Cerebellar cortex (tissue), 1 donor: ENCODE measurements around the gene RNF186.
"Not testable (repeated sequence)": the region's sequence is repeated elsewhere in the genome, so short reads cannot be mapped to it uniquely, and the experiment has no call there.

Experiments used
- DNase-seq: peaks from one replicate; pipeline ENCODE4 v3.0.0-alpha.2; 2015; ENCODE audit warnings: low spot score

RNF186 gene

DNA sequence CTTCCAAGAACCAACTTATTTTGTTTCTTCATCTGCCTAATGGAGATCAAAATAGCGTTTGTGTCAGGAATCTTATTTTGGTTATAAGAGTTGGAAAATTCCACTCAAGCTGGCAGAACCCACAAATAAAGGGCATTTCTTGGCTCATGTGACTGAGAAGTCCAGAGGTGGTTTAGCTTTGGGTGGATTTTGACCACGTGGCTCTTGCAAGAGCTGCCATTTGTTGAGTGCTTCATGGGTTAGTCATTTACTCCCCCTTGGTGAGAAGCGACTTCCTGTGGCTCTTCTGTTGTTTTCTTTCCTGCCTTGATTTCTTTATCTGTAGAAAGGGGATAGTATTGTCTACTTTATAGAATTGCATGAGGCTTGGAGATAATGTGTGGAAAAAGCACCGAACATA, 9.5 kb upstream of the RNF186 start:
- DNase-seq: no peak

DNA sequence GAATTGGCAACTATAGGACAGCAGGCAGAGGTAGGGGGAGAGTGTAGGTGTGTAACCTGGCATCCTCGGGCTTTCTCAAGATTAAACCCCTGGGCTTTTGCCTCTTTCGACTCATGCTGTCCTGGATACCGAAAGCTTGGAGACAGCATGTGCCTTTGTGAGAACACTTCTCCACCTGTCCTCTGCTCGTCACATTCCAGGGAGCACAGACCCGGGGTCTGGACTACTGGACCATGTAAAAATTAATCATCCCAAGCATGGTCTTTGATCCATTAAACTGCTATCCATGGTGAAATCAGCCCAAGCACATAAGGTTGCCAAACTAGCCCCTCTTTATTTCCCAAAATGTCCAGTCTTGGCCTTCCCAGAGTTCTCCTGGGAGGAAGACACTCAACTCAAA, 9.0 kb upstream of the RNF186 start:
- DNase-seq: no peak

DNA sequence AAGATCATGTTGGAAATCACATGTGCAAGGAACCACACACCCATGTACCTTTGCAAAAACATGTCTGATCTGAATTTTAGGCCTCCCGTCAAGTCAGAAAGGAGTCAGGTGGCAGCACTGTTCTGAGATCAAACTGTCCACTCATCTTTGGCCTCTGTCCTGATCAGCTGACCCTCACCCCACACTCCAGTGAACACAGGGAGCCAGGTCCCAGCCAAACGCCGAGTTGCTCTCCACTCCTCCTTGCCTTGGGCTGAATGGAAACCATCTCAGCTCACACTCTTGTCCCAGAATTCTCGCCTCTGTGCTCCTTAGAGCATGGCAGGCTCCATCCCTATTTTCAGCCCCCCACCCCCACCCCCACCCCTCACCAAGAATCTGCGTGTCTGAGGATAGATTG, 4.6 kb upstream of the RNF186 start:
- no peak for DNase-seq

DNA sequence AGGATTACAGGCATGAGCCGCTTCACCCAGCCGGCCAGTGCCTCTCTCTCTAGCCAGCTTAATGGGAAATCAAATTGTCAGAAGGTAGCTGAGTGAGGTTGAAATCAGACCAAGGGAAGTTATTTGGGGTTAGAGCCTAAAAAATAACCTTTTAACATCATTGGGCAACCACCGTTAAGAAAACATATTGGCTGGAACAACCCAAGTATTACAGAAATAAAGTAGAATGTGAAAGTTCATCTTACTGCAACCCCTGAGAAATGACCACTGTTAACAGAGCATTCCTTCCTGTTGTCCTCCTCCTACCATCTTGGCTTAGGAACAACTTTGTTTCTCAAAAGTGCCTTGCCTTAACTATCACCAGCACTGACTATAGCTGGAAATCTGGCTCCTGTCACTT, 3.2 kb upstream of the RNF186 start:
- DNase-seq: no peak

DNA sequence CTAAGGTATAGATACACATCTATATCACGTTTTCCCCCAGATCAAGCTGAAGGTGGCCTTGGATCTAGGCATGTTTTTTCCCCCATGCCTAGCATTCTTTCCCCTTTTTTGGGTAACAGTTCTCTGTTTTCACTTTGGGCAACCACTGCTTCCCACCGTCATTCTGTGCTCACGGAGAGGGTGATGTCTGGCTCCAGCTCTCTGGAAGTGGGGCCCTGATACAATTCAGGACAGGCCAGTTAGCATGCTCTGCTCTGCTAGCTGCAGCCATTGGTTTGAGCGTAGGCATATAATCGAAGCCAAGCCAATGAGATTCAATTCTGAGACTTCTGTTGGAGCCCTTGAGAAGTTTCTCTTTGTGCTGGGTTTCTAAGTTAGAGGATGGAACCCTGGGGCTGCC, 2.1 kb upstream of the RNF186 start:
- DNase-seq: no peak

DNA sequence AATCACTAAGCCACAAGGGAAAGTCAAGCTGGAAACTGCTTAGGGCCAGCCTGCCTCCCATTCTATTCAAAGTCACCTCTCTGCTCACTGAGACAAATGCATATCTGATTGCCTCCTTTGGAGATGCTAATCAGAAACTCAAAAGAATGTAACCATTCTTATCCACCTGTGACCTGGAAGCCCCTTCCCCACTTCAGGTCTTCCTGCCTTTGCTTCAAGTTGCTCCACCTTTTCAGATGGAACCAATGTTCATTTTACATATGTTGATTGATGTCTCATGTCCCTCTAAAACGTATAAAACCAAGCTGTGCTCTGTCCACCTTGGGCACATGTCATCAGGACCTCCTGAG, 1.6 kb upstream of the RNF186 start:
- DNase-seq: not testable (repeated sequence)

DNA sequence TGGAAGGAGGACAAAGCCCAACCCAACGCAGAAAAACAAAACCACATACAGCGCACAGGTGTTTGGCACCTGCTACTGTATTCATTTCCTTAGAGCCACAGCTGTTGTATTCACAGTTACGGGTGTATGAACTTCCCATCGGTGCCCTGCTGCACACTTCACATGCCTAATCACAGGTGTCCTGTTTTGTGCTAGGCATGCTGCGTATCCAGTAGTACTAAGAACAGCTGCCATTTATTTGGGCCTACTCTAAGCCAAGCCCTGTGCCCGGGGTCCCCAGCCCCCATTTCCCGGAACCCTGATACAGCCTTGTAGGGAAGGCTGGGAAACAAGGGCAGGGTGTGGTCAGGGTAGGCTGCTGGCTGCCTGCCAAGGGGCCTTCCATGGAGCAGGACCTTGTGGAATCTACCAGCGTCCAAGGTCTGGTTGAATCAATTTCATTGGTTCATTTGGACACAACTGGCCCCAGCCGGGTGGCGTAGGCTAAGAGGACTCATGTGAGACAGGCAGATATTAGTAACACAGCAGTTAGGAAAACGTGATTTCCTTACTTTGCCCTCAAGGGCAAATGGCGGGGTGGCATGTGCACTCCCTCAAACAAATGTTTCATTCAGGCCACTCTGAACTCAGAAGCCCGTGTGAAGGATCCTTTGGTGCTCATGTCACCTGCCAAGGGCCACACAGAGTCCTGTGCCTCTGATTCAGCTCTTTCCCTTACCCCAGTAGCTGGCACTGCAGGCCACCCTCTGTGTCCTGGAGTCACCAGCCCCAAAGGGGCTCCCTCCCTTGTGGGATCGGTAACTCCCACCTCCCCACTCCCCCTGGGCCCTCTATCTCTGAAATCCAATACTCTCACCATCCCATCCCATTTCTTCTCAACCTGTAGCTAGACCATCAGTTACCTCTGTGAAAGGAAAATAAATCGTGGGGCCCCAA, 986 bp upstream of the RNF186 start:
- DNase-seq: no peak

DNA sequence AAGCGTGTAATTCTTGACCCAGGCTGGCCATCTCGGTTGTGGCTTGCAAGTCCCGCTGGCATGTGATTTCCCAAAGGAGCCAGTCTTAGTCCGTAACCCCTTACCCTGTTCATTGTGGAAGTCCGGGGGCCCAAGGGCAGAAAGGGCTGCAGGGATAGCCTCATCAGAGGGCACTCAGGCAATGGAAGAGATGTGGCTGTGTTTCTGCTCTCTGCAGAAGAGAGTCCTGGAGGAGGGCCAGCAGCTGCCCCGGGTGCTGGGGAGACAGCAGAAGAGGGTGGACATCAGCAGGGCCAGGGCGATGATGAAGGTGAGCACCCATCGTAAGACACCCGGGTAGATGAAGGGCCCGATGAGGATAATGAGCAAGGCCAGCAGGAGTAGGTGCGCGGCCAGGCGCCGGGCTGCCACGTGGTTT, 830 bp downstream of the RNF186 start:
- DNase-seq: no peak

DNA sequence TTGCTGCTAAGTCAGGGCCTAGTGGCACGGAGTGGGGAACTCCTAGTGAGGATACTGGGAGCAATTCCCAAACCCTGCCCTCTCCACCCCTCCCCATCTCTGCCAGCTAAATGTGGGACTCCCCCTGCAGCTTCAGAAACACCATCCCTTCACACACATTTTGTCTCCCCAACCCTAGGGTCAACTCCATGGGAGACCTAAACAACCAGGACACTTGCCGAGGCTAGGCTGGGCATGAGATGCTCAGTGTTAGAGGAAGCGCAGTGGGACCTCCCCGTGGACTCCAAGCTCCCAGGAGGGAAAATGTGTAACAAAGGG, 1.5 kb downstream of the RNF186 start:
- no peak for DNase-seq

DNA sequence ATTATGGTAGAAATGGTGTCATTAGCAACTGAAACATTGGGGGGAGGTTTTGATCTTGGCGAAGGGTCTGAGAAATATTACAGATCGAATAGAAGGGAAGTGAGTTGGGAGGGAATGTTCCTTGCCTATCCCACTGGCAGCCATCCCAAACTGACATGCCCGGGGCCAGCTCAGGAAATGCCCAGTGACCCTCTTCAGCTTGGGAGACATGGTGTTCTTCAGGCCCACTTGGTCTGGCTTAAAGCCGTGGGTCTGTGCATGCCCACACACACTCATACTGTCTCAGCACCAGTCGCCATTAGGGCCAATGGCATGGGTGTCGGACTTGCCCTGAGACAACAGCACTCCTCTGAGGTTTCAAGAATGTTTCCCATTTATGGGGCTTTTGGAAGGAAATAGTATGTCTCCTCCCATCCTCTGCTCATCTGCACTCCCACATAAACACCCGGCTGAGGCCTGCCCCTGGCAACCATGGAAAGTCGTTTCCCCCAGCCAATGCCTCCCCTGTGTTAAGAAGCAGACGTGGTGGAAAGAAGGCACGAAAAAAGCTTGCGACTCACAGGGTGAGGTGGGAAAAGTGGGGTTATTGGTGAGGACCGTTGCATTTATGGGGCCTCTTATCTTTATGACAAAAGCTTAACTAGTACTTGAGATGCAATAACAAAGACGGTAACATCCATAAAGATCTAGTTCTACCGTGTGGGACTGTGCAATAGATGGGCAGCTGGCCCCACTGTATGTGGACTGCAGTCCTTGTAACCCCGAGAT, 2.0 kb downstream of the RNF186 start:
- no peak for DNase-seq

DNA sequence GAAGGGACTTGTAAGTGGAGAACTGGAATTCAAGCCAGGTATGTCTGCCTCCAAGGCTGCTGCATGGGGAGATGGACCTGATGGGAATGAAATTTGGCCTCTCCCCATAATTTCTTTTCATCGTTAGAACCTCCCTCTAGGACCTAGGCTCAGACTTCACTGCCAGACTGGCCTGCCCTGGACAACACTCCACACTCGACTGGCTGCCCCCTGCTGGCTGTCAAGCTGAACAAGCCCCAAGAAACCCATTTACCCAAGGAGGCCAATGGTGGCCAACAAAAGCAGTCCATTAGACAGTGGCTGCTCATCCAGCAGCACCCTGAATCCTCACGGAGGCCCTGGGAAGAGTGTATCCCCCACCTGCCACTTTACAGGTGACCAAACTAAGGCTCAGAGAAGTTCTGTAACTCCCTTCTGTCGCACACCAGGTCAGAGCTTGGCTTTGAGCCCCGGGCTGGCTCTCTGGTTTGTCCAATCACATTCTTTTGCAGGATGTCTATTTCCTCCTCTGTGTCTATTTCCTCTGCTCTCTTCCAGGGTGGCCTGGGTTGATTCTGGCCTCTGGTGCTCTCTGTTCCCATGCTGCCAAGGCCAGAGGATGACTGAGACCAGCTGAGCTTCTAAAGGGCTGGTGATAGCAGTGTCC, 3.8 kb downstream of the RNF186 start:
- peak; percentile 31 for DNase-seq

DNA sequence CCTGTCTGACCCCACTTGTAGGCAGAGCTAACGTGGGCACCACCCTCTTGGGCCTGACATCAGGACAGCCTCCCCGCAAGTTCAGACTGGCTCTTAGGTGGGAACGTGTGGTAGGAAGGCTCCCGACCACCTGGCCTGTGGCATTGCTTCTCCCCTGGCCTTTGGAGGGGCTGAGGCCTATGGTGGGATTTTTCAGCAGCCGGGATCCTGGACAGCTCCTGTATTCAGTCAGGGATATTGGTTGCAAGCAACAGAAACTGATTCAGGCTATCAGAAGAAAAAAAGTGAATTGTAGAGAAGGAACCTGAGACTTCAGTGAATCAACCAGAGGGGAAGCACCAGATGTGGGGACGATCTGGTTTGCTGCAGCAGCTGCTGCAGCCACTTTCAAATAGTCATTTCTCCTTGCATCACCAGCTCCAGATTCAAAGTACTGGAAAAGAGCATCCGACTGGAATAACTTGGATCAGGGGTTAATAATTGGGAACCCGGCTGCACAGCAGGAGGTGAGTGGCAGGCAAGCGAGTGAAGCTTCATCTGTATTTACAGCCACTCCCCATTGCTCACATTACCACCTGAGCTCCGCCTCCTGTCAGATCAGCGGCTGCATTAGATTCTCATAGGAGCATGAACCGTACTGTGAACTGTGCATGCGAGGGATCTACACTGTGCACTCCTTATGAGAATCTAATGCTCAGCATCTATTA, 5.9 kb downstream of the RNF186 start:
- no peak for DNase-seq

DNA sequence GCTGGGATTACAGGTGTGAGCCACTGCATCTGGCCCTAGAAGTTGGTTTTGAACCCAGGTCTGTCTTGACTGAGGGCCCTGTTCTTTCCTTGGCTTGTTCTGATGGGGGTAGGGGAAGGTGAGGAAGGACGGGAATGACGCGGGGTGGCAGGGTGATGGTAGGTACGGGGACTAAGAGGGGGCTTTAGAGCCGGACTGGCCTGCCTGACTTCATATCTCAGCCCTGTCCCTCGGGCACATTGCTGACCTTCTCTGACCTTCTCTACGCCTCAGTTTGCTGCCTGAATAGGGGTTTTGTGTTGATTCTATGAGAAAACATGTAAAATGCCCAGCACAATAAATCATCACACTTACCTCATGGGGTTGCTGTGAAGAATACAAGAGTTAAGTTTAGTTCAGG, 6.7 kb downstream of the RNF186 start:
- DNase-seq: no peak

DNA sequence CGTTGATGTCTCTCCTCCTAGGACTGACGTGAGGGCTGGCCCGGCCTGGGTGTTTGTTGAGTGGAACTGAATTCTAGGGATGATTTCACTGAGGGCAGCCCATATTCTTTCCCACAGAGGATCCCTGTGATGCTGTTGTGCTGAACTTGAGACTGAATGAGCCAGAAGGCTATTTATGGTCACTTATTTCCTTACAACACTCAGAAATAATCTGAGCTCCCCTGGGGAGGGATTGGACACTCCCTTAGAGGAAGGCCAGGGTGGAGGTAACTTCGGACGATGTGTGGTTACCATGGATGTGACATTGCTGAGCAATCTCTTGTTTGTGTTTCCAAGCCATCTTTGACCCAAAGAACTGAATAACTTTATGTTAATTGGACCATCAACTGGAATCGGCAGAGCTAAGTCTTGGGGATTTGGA, 10.2 kb downstream of the RNF186 start:
- DNase-seq: no peak

DNA sequence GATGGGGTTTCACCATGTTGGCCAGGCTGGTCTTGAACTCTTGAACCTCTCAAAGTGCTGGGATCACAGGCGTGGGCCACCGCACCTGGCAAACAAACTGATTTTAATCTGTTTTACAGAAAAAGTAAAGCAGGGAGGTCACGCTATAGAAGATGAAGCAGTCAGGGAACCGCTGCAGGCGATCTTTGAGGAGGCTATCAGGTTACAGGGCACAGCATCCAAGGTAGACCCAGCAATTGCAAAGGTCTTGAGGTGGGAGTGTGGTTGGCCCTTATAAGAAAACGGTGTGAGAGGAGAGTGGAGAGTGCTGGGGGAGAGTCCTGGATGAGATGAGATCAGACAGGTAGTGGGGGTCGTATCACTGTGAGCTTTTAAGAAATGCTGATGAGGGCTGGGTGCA, 12.8 kb downstream of the RNF186 start:
- DNase-seq: no peak

DNA sequence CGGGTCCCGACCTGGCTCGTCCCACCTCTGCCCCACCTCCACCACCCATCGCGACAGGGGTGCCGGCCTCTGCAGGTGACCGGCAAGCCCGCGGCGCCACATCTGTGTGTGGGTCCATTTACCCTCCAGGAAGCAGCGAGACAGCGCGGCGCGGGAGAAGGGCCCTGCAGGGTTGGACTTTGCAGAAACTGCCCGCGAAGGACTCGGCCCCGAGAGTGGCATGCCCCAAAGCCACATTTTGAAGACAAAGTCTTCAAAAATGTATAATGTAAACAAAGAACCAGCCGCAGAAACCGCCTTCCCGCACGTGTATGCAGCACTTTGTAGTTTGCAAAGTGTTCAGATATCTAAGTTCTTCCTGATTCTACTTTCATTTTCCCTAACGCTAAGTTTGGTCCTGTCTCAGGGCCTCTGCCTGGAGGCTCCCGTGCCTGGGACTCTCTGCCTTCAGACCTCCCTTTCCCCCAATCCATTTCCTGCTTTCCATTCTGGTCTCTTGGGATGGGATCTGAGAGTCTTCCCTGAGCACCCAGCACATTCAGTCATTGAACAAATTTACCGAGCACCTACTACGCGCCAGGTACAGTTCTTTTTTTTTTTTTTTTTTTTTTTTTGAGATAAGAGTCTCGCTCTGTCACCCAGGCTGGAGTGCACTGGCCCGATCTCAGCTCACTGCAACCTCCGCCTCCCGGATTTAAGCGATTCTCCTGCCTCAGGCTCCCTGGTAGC, 14.8 kb downstream of the RNF186 start:
- DNase-seq: peak; percentile 7

DNA sequence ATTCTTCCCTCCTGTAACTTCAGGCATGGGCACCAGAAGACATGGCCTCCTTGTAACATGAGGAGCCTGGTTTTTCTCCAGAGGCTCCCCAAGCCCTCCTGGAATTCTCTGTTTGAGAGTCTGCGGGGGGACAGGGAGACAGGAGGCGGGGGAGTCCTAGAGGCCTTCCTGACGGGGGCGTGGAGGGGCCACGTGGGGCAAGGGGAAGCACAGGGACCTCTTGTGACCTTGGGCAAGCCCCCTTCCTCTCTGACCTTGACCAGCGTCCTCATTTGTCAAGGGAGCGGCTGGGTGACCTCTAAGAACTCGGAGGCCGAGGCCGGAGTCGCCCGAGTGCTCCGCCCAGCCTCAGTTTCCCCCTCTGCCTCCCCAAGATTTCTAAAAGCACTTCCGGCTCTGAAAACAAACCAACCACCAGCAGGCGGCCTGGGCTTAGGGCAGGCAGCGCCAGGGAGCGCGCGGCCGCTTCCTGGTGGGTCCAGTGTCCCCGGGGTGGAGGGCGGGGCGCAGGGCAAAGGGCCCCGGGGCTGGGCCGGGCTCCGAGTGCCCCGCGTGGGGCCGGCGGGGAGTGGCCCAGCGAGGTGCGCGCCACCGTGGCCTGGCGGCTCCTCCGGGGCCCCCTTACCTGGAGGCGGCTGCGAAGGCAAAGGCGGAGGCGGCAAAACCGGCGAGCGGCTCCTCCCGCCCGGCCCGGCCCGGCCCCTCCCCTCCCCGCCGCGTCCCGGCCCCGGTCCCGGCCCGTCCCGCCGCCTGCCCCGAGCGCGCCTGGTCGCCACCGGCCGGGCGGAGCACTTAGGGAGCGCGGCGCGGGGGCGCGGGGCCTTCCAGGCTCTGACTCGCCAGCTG, 15.6 kb downstream of the RNF186 start, which contains the start of gene TMCO4:
TSS of gene TMCO4 (minus strand) at position 687 of the 846 bp plus-strand sequence. CDS start 19,158 bp downstream, outside the sequence.
- no peak for DNase-seq

DNA sequence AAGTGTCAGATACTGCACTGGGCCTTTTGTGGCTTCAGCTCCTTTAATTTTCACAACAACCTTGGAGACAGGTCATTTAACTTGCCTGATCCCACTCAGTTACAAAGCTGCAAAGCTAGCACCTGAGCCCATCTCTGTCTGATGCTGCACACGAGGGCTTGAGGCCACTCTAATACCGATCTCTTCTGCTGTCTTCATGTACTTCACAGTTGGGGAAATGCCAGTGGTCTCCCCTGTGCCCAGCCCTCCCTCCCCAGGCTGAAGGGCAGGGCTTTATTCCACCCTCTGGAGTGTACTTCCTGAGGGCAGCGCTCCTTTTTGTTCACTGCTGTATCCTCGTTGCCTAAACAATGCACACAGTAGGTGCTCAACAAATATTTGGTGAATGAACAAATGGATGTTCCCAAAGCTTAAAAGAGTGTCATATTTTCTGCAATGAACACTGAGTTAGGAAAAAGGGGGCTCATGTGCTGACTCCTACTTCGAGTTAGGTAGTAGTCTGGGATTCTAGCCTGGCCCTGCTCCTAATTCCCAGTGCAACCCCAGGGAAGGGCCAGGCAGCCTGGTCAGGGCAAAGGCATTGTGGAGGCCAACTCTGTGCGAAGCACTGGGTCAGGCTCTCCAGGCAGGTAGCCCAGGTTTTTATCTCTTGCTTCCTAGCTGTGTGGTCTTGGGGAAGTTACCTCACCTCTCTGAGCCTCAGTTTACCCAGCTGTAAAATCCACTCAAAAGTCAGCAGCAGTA, 16.4 kb downstream of the RNF186 start:
- DNase-seq: no peak

DNA sequence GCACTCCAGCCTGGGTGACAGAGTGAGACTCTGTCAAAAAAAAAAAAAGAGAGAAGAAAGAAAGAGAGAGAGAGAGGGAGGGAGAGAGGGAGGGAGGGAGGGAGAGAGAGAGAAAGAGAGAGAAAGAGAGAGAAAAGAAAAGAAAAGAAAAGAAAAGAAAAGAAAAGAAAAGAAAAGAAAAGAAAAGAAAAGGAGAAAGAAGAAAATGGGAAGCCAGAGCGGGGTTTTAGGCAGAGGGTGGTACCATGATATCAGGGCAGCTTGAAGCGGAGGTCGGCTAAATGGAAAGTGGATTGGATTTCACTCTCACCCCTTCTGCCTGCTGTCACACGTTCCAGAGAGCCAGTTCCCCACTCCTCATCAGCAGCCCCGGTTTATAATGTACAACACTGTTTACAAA, 17.3 kb downstream of the RNF186 start:
- DNase-seq: no peak

DNA sequence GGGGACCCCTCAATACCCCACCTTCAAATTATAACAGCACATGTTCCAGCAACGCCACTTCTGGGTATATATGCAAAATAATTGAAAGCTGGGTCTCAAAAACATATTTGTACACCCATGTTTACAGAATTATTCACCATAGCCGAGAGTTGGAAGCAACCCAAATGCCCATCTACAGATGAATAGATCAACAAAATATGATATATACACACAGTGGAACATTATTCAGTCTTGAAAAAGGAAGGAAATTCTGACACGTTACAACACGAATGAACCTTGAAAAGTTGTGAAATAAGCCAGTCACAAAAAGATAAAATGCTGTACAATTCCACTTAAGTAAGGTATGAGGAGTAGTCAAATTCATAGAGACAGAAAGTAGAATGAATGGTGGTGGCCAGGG, 20.5 kb downstream of the RNF186 start:
- no peak for DNase-seq
